GM06990 (cell line): Measurements from ENCODE around the gene INHA.

Experiments
- DNase-seq: peaks from one replicate; pipeline ENCODE4 v3.0.0-alpha.2; 2011; ENCODE audit not compliant: insufficient read length; ENCODE audit errors: extremely low read depth
- H3K27me3 ChIP-seq: replicated peaks from 2 replicates; pipeline ENCODE4 v1.6.0; 2011; ENCODE audit warnings: low read length; ENCODE audit not compliant: control insufficient read depth, insufficient read depth
- H3K36me3 ChIP-seq: 2 replicates; pipeline ENCODE4 v1.5.1; 2011; ENCODE audit warnings: low read length; ENCODE audit not compliant: control insufficient read depth, insufficient read depth
- H3K4me3 ChIP-seq: replicated peaks from 2 replicates; pipeline ENCODE4 v1.5.1; 2011; ENCODE audit warnings: low read depth, mild to moderate bottlenecking, control low read depth, low read length
- CTCF ChIP-seq: IDR thresholded peaks from 2 replicates; pipeline ENCODE4 v1.5.1; 2011; ENCODE audit warnings: low read length, control low read depth, mild to moderate bottlenecking, inconsistent platforms; ENCODE audit not compliant: insufficient read depth, poor library complexity, severe bottlenecking

The INHA gene

GRCh38 chr2:219576505-219577388 is 4.6 kb downstream of the INHA start:
- Histone ChIP-seq H3K27me3 (no peaks in the 10 kb centered on the region; the same call in 1 of the 2 replicates), H3K4me3 (no peak overlapping the region), H3K36me3 (no peaks in the 10 kb centered on the region)
- TF ChIP-seq CTCF = no peak
- DNase-seq = no peak

DNA sequence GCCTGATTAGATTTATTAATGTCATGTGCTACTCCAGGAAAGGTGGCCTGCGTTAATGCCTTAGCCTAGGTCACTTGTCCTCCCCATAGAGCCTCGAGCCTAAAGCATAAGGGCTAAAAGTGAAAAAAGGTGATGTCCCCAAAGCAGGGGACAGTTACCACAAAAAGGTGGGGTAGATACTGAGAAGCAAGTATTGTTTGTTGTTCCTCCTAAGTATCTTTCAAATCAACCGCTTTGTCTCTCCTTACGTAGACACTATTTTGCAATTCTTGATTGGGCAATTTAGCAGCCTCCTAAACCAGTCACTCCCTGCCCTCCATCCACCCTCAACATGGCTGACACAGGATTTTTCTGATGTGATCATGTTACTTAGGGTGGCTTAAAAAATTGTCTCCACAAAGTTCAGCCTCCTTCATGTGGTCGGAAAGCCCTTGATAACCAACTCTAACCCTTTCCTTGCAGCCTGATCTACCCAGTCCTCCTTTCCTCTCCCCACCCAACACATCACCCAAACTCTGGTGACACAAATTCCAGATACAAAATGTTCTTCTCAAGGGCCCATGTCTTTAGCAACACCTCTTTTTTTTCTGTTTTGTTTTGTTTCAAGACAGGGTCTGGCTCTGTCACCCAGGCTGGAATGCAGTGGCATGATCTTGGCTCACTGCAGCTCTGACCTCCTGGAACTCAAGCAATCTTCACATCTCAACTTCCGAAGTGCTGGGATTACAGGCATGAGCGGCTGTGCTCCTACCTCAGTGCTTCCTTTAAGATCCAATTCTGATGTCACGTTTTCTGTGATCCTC is 6.9 kb downstream of the INHA start:
- no peaks in the 10 kb centered on the region for H3K36me3 ChIP-seq
- no peak overlapping the region for H3K4me3 ChIP-seq
- no peaks in the 10 kb centered on the region for H3K27me3 ChIP-seq
- TF ChIP-seq CTCF = no peak
- no peak for DNase-seq

DNA sequence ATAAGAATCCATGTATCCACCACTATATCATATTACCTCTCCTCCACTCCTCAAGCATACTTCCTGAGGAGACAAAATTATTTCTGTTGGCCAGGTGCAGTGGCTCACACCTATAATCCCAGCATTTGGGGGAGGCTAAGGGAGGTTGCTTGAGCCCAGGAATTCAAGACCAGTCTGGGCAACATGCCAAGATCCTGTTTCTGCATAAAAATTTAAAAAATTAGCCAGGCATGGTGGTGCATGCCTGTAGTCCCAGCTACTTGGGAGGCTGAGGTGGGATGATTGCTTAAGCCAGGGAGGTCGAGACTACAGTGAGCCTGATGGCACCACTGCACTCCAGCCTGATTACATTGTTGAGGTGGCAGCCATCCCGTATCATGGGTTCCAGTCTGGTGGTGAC is 9.2 kb downstream of the INHA start:
- no peaks in the 10 kb centered on the region for H3K36me3 ChIP-seq
- H3K4me3 ChIP-seq = no peak overlapping the region
- TF ChIP-seq CTCF = no peak
- no peaks in the 10 kb centered on the region for H3K27me3 ChIP-seq
- no peak for DNase-seq

DNA sequence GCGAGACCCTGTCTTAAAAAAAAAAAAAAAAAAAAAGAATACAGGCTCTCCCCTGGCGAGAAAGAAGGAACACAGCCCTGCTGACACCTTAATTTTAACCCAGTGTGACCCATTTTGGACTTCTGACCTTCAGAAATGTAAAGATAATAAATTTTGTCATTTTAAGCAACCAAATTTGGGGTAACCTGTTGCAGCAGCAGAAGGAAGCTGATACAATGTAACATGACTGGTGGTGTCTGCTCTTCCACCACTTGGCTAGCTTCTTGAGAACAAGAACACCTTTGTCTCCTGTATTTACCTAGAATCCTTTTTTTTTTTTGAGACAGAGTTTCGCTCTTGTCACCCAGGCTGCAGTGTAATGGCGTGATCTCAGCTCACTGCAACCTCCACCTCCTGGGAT is 19.0 kb downstream of the INHA start:
- H3K27me3 ChIP-seq = no peaks in the 10 kb centered on the region
- H3K4me3 ChIP-seq = no peak overlapping the region
- DNase-seq = no peak
- TF ChIP-seq CTCF = no peak
- no peaks in the 10 kb centered on the region for H3K36me3 ChIP-seq

GRCh38 chr2:219592736-219593135 is 20.6 kb downstream of the INHA start:
- no peak for DNase-seq
- Histone ChIP-seq H3K27me3 (no peaks in the 10 kb centered on the region), H3K36me3 (no peaks in the 10 kb centered on the region), H3K4me3 (no peak overlapping the region)
- TF ChIP-seq CTCF = no peak
